ENCODE data around the gene MPPE1.

Gene MPPE1

DNA sequence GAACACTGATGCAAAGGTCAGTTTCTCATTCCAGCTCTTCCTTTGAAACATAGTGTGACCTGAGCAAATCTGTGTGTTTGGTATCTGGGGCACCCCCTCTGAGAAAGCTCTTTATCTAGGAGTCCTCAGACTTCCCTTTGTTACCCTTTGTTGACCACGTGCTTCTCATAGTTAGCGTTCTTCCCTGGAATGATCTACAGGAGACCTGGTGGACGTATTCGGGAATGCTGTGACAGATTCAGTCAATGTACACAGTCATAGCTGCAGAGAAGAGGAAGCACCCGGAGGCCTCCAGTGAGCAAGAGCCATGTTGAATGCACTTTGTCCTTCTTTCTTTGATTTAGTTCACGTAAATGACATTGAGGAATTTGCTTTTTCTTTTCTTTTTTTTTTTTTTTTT lies 67.6 kb downstream of the MPPE1 start:
- TF ChIP-seq CTCF (conservative IDR thresholded peaks at IDR 0.05; ENCODE audit: control insufficient read depth, insufficient read depth, low read depth, low read length), result no peak
- no peak for DNase-seq (ENCODE audit: low read depth)
- H3K4me3 ChIP-seq (ENCODE audit: control insufficient read depth, low read depth, low read length), result no peak overlapping the region

- DNase-seq (ENCODE audit: low read depth), result no peak
- no peak overlapping the region for H3K4me3 ChIP-seq (ENCODE audit: control insufficient read depth, low read depth, low read length)
- TF ChIP-seq CTCF (conservative IDR thresholded peaks at IDR 0.05; ENCODE audit: control insufficient read depth, insufficient read depth, low read depth, low read length), result no peak
These were observed 68.6 kb downstream of the MPPE1 start for GRCh38 chr18:11839556-11839955.

- no peak overlapping the region for H3K4me3 ChIP-seq (ENCODE audit: control insufficient read depth, low read depth, low read length)
- no peak for TF ChIP-seq CTCF (conservative IDR thresholded peaks at IDR 0.05; ENCODE audit: control insufficient read depth, insufficient read depth, low read depth, low read length)
- no peak for DNase-seq (ENCODE audit: low read depth)
These were observed 73.3 kb downstream of the MPPE1 start for GRCh38 chr18:11834772-11835171.
